ENCODE measurements around the gene ATP8B3.

ATP8B3 gene

GRCh38 chr19:1811942-1812425 lies at the start of gene ATP8B3:
TSS of gene ATP8B3 (minus strand) at chr19:1812276. CDS start at chr19:1811736, 540 bp downstream.
- H3K4me3 ChIP-seq (ENCODE audit: low read depth, low read length), result peak within 1 kb of the TSS; percentile 50

GRCh38 chr19:1861599-1862031 lies 49.5 kb upstream of the ATP8B3 start:
- peak overlapping the region; percentile 62 for H3K4me3 ChIP-seq (ENCODE audit: low read depth, low read length)

GRCh38 chr19:1860821-1861598 lies 48.9 kb upstream of the ATP8B3 start:
- H3K4me3 ChIP-seq (ENCODE audit: low read depth, low read length), result peak overlapping the region; percentile 62

GRCh38 chr19:1860042-1860775 lies 48.1 kb upstream of the ATP8B3 start:
- peak overlapping the region; percentile 1 for H3K4me3 ChIP-seq (ENCODE audit: low read depth, low read length)

- H3K4me3 ChIP-seq (ENCODE audit: low read depth, low read length), result no peak overlapping the region
Observed at GRCh38 chr19:1859331-1859781, 47.3 kb upstream of the ATP8B3 start.

GRCh38 chr19:1858412-1859081 lies 46.5 kb upstream of the ATP8B3 start:
- no peak overlapping the region for H3K4me3 ChIP-seq (ENCODE audit: low read depth, low read length)

- H3K4me3 ChIP-seq (ENCODE audit: low read depth, low read length), result peak overlapping the region; percentile 27
Observed at GRCh38 chr19:1857648-1858326, 45.7 kb upstream of the ATP8B3 start.

- H3K4me3 ChIP-seq (ENCODE audit: low read depth, low read length), result peak overlapping the region; percentile 27
Observed at GRCh38 chr19:1856698-1857603, 44.9 kb upstream of the ATP8B3 start.

GRCh38 chr19:1856345-1856697 lies 44.2 kb upstream of the ATP8B3 start:
- no peak overlapping the region for H3K4me3 ChIP-seq (ENCODE audit: low read depth, low read length)

GRCh38 chr19:1855828-1856255 lies 43.8 kb upstream of the ATP8B3 start:
- H3K4me3 ChIP-seq (ENCODE audit: low read depth, low read length), result no peak overlapping the region

GRCh38 chr19:1855040-1855827 lies 43.2 kb upstream of the ATP8B3 start:
- H3K4me3 ChIP-seq (ENCODE audit: low read depth, low read length), result no peak overlapping the region

- H3K4me3 ChIP-seq (ENCODE audit: low read depth, low read length), result no peak overlapping the region
Observed at GRCh38 chr19:1854542-1855039, 42.5 kb upstream of the ATP8B3 start.

- H3K4me3 ChIP-seq (ENCODE audit: low read depth, low read length), result no peak overlapping the region
Observed at GRCh38 chr19:1854039-1854541, 42.0 kb upstream of the ATP8B3 start.

GRCh38 chr19:1853295-1854038 lies 41.4 kb upstream of the ATP8B3 start:
- H3K4me3 ChIP-seq (ENCODE audit: low read depth, low read length), result no peak overlapping the region

- no peak overlapping the region for H3K4me3 ChIP-seq (ENCODE audit: low read depth, low read length)
Observed at GRCh38 chr19:1852581-1853128, 40.6 kb upstream of the ATP8B3 start.

GRCh38 chr19:1851654-1852580 lies 39.8 kb upstream of the ATP8B3 start:
- no peak overlapping the region for H3K4me3 ChIP-seq (ENCODE audit: low read depth, low read length)

Data from iPS-11a (cell line).